Neural progenitor cell (in vitro differentiated cells): ENCODE results near the gene NXT1. TPM values are rescaled to one million over a fixed set of nuclear protein-coding genes. Genes with fewer than 3 reads are reported as not detected.

Experiments used
- DNase-seq: peaks from one replicate; pipeline ENCODE4 v3.0.0-alpha.2; 2016; ENCODE audit warnings: low spot score
- H2AFZ ChIP-seq: fragments of 200-600 bp; sonication (generic); replicated peaks from 2 replicates; pipeline ENCODE4 v1.6.1; 2016; ENCODE audit warnings: antibody characterized with exemption
- H3F3A ChIP-seq: fragments of 200-600 bp; sonication (generic); 2 replicates; pipeline ENCODE4 v1.6.1; 2016; ENCODE audit warnings: antibody characterized with exemption, low read depth
- H3K27ac ChIP-seq: fragments of 200-600 bp; sonication (generic); 2 replicates; pipeline ENCODE4 v1.5.1; 2016; ENCODE audit warnings: mild to moderate bottlenecking
- H3K27me3 ChIP-seq: fragments of 200-600 bp; sonication (generic); 2 replicates; pipeline ENCODE4 v1.6.1; 2016; ENCODE audit warnings: mild to moderate bottlenecking, moderate library complexity
- H3K36me3 ChIP-seq: fragments of 200-600 bp; sonication (generic); 2 replicates; pipeline ENCODE4 v1.5.1; 2016
- H3K4me1 ChIP-seq: fragments of 200-600 bp; sonication (generic); 2 replicates; pipeline ENCODE4 v1.6.1; 2016; ENCODE audit warnings: mixed run types
- H3K4me2 ChIP-seq: fragments of 200-600 bp; sonication (generic); 2 replicates; pipeline ENCODE4 v1.6.1; 2016
- H3K4me3 ChIP-seq: fragments of 200-600 bp; sonication (generic); 2 replicates; pipeline ENCODE4 v1.5.1; 2016
- H3K79me2 ChIP-seq: fragments of 200-600 bp; sonication (generic); 2 replicates; pipeline ENCODE4 v1.6.1; 2016; ENCODE audit warnings: low read depth
- H3K9ac ChIP-seq: fragments of 200-600 bp; sonication (generic); 2 replicates; pipeline ENCODE4 v1.6.1; 2016
- H3K9me3 ChIP-seq: fragments of 200-600 bp; sonication (generic); 2 replicates; pipeline ENCODE4 v1.5.1; 2016; ENCODE audit warnings: low read depth
- H4K20me1 ChIP-seq: fragments of 200-600 bp; sonication (generic); 2 replicates; pipeline ENCODE4 v1.6.1; 2016; ENCODE audit warnings: low read depth
- H3K27ac Mint-ChIP-seq: 3 replicates; pipeline ENCODE4 v1.8.0; 2021; ENCODE audit warnings: mixed read lengths
- H3K27me3 Mint-ChIP-seq: 2 replicates; pipeline ENCODE4 v1.8.0; 2022; ENCODE audit warnings: low read depth, mild to moderate bottlenecking, inconsistent platforms, moderate library complexity, mixed read lengths; ENCODE audit not compliant: insufficient read depth
- H3K36me3 Mint-ChIP-seq: 3 replicates; pipeline ENCODE4 v1.8.0; 2021; ENCODE audit warnings: mixed read lengths
- H3K4me1 Mint-ChIP-seq: 3 replicates; pipeline ENCODE4 v1.8.0; 2021; ENCODE audit warnings: mixed read lengths
- H3K4me3 Mint-ChIP-seq: 3 replicates; pipeline ENCODE4 v1.8.0; 2021; ENCODE audit warnings: mild to moderate bottlenecking, moderate library complexity, mixed read lengths
- H3K9me3 Mint-ChIP-seq: 3 replicates; pipeline ENCODE4 v1.8.0; 2020; ENCODE audit warnings: mixed read lengths
- EZH2 ChIP-seq: fragments of 200-600 bp; sonication (generic); IDR thresholded peaks from 2 replicates; pipeline ENCODE4 v1.6.1; 2017; ENCODE audit warnings: antibody characterized with exemption, mild to moderate bottlenecking, moderate library complexity
- EZH2phosphoT487 ChIP-seq: fragments of 200-600 bp; sonication (generic); IDR thresholded peaks from 2 replicates; pipeline ENCODE4 v1.6.1; 2017; ENCODE audit warnings: antibody characterized with exemption
- total RNA-seq: library from RNA; depleted of rRNA; stranded (reverse); fragments of >200 nt; gene quantifications from 2 replicates; pipeline ENCODE4 v1.2.3, GENCODE V29; 2015; ENCODE audit warnings: low replicate concordance
- TF ChIP-seq, protein P1 (sequence below): fragments of 200-600 bp; sonication (generic); IDR thresholded peaks from 2 replicates; pipeline ENCODE4 v1.5.1; 2017; ENCODE audit warnings: antibody characterized with exemption, mild to moderate bottlenecking

NXT1 gene
- total RNA-seq, 1 donor from 2014 or later = 14.6 TPM

DNA sequence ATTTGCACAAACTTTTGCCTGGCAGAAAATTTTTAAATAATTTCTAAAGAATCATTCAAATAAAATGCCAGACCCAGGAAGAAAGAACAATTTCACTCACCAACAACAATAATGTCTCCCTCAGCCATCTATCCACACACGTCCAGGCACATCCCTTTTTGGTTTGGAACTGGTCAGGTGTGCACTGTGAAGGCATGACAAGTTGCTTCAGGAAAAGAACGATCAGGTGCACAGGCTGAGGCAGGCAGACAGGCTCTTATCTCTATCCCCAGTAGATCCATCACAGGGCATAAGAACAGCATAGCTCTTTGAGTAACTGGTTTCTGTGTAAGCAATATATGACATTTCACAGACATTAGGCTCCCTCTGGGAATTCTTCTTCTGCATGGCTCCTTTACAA, 18.1 kb upstream of the NXT1 start:
- Histone ChIP-seq H4K20me1 (no peaks in the 10 kb centered on the region), H3K27ac (no peak overlapping the region), H3K4me3 (no peak overlapping the region), H3K4me2 (no peak overlapping the region), H3K79me2 (no peaks in the 10 kb centered on the region), H3F3A (no peaks in the 10 kb centered on the region), H3K36me3 (no peaks in the 10 kb centered on the region), H3K27me3 (no peaks in the 10 kb centered on the region), H3K9ac (no peak overlapping the region), H2AFZ (no peak overlapping the region), H3K9me3 (no peaks in the 10 kb centered on the region), H3K4me1 (peaks cover 6% of the 10 kb centered on the region)
- no peak for TF ChIP-seq EZH2
- TF ChIP-seq EZH2phosphoT487 = no peak
- TF ChIP-seq, protein P1, sequence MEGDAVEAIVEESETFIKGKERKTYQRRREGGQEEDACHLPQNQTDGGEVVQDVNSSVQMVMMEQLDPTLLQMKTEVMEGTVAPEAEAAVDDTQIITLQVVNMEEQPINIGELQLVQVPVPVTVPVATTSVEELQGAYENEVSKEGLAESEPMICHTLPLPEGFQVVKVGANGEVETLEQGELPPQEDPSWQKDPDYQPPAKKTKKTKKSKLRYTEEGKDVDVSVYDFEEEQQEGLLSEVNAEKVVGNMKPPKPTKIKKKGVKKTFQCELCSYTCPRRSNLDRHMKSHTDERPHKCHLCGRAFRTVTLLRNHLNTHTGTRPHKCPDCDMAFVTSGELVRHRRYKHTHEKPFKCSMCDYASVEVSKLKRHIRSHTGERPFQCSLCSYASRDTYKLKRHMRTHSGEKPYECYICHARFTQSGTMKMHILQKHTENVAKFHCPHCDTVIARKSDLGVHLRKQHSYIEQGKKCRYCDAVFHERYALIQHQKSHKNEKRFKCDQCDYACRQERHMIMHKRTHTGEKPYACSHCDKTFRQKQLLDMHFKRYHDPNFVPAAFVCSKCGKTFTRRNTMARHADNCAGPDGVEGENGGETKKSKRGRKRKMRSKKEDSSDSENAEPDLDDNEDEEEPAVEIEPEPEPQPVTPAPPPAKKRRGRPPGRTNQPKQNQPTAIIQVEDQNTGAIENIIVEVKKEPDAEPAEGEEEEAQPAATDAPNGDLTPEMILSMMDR = no peak
- Mint-ChIP-seq H3K27ac (no peak overlapping the region), H3K4me3 (no peak overlapping the region), H3K36me3 (no peaks in the 10 kb centered on the region), H3K4me1 (no peaks in the 10 kb centered on the region), H3K9me3 (no peaks in the 10 kb centered on the region), H3K27me3 (peaks cover 2% of the 10 kb centered on the region)
- no peak for DNase-seq

DNA sequence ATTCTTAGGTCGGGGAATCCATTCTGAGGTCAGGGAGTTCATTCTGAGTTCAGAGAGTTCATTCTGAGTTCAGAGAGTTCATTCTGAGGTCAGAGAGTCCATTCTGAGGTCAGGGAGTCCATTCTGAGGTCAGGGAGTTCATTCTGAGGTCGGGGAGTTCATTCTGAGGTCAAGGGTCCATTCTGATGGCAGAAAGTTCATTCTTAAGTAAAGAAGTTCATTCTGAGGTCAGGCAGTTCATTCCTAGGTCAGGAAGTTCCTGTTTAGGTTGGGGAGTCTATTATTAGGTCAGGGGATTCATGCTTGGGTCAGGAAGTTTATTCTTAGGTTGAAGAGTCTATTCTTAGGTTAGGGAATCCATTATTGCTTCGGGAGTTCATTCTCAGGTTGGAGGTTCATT, 16.5 kb upstream of the NXT1 start:
- Mint-ChIP-seq H3K36me3 (no peaks in the 10 kb centered on the region), H3K27ac (no peak overlapping the region), H3K9me3 (no peaks in the 10 kb centered on the region), H3K4me1 (no peaks in the 10 kb centered on the region), H3K4me3 (no peak overlapping the region), H3K27me3 (peaks cover 2% of the 10 kb centered on the region)
- Histone ChIP-seq H3K36me3 (no peaks in the 10 kb centered on the region), H3K4me3 (no peak overlapping the region), H3K79me2 (no peaks in the 10 kb centered on the region), H3F3A (no peaks in the 10 kb centered on the region), H3K27me3 (no peaks in the 10 kb centered on the region), H4K20me1 (no peaks in the 10 kb centered on the region), H2AFZ (no peak overlapping the region), H3K27ac (no peak overlapping the region), H3K9ac (no peak overlapping the region), H3K9me3 (no peaks in the 10 kb centered on the region), H3K4me2 (no peak overlapping the region), H3K4me1 (peaks cover 6% of the 10 kb centered on the region)
- TF ChIP-seq EZH2phosphoT487 (no peak), EZH2 (no peak)
- DNase-seq = no peak

DNA sequence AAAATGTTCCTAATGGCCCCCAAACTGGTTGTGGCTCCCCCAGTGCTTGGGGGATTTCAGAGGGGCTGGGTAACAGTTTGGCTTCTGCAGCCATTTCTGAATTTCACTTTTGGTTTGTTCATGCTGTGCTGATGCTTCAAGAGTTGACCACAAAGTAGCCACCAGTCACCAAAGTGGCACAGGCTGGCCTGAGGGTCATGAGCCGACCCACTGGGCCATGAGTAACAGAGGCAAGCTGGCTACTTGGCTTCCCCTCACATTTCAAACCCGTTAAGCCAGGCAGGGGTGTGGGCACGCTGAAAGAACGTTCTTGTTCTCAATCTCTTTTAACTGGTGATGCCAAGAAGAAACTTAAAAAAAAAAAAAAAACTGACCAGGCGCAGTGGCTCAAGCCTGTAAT, 15.1 kb upstream of the NXT1 start:
- Histone ChIP-seq H3F3A (no peaks in the 10 kb centered on the region), H2AFZ (no peak overlapping the region), H3K27me3 (no peaks in the 10 kb centered on the region), H4K20me1 (no peaks in the 10 kb centered on the region), H3K4me3 (no peak overlapping the region), H3K27ac (no peak overlapping the region), H3K9me3 (no peaks in the 10 kb centered on the region), H3K79me2 (no peaks in the 10 kb centered on the region), H3K36me3 (no peaks in the 10 kb centered on the region), H3K4me1 (peaks cover 6% of the 10 kb centered on the region), H3K4me2 (no peak overlapping the region), H3K9ac (no peak overlapping the region)
- no peaks in the 10 kb centered on the region for H3K9me3 Mint-ChIP-seq
- TF ChIP-seq EZH2phosphoT487 (no peak), EZH2 (no peak)
- TF ChIP-seq, protein P1 = no peak
- no peak for DNase-seq
- H3K27ac Mint-ChIP-seq = no peak overlapping the region
- no peaks in the 10 kb centered on the region for H3K36me3 Mint-ChIP-seq
- peaks cover under 1% of the 10 kb centered on the region for H3K4me1 Mint-ChIP-seq
- H3K4me3 Mint-ChIP-seq = no peak overlapping the region
- H3K27me3 Mint-ChIP-seq = peaks cover 2% of the 10 kb centered on the region

DNA sequence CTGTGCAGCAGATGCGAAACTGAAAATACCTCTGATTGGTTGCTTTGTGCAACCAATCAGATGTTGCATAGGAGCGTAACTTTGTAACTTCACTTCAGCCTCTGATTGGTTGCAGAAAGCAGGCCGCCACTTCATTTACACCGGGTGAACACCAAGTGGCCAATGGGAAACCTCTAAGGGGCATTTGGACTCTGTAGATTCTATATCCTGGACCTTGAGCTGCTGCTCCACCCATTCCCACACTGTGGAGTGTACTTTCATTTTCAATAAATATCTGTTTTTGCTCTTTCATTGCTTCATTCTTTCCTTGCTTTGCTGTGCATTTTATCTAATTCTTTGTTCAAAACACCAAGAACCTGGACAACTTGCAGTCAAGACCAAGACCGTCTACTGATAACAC, 14.1 kb upstream of the NXT1 start:
- Histone ChIP-seq H3K79me2 (no peaks in the 10 kb centered on the region), H2AFZ (no peak overlapping the region), H3F3A (no peaks in the 10 kb centered on the region), H3K9me3 (no peaks in the 10 kb centered on the region), H3K4me2 (no peak overlapping the region), H3K27ac (no peak overlapping the region), H3K4me3 (no peak overlapping the region), H3K27me3 (no peaks in the 10 kb centered on the region), H3K9ac (no peak overlapping the region), H4K20me1 (no peaks in the 10 kb centered on the region), H3K4me1 (peaks cover 6% of the 10 kb centered on the region), H3K36me3 (no peaks in the 10 kb centered on the region)
- H3K36me3 Mint-ChIP-seq = no peaks in the 10 kb centered on the region
- no peaks in the 10 kb centered on the region for H3K9me3 Mint-ChIP-seq
- peaks cover 2% of the 10 kb centered on the region for H3K4me1 Mint-ChIP-seq
- no peak overlapping the region for H3K4me3 Mint-ChIP-seq
- peaks cover 2% of the 10 kb centered on the region for H3K27me3 Mint-ChIP-seq
- TF ChIP-seq, protein P1 = no peak
- TF ChIP-seq EZH2 (no peak), EZH2phosphoT487 (no peak)
- no peak overlapping the region for H3K27ac Mint-ChIP-seq
- DNase-seq = no peak
